SK-N-SH (cell line): ENCODE results near the gene FUT6.

ENCODE experiments used
- EP300 ChIP-seq, 2 experiments: IDR thresholded peaks; 2 replicates each; pipeline versions ENCODE4 v1.4.0 to v1.6.1; 2012; ENCODE audit warnings: borderline replicate concordance in 1 of 2, low read depth in 1 of 2, low read length in 1 of 2
- POLR2AphosphoS5 ChIP-seq: IDR thresholded peaks from 2 replicates; pipeline ENCODE4 v1.6.1; 2012; ENCODE audit warnings: low read depth, low read length
- TAF1 ChIP-seq: IDR thresholded peaks from 2 replicates; pipeline ENCODE4 v1.6.1; 2012; ENCODE audit warnings: low read depth, mild to moderate bottlenecking, low read length, moderate library complexity, borderline replicate concordance
- TF ChIP-seq, protein P1 (sequence below): fragments of 200-600 bp; sonication (generic); IDR thresholded peaks from 2 replicates; pipeline ENCODE4 v1.6.1; 2017; ENCODE audit warnings: antibody characterized with exemption, mild to moderate bottlenecking, moderate library complexity
- TF ChIP-seq, protein P2 (sequence below): IDR thresholded peaks from 2 replicates; pipeline ENCODE4 v1.6.1; 2012; ENCODE audit warnings: mild to moderate bottlenecking, low read depth, low read length, moderate library complexity

DNA sequence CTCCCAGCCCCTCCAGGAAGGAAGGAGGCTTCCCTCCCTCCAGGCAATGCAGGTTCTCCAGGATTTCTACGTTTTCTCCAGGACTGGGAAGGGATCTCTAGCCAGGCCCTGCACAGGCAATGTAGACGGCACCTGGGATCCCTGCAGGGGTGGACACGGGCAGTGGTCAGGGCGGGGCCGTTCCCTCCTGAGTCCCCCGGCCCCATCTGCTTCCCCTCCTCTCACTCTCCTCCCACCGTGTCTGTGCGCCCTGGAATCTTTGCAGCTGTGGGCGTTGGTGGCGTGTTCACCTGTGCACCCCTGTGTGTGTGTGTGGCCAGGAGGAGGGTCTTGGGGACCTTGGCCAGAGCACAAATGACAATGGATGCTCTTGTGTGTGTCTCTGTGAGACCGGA lies 24.7 kb downstream of the FUT6 start:
- TF ChIP-seq, protein P1, sequence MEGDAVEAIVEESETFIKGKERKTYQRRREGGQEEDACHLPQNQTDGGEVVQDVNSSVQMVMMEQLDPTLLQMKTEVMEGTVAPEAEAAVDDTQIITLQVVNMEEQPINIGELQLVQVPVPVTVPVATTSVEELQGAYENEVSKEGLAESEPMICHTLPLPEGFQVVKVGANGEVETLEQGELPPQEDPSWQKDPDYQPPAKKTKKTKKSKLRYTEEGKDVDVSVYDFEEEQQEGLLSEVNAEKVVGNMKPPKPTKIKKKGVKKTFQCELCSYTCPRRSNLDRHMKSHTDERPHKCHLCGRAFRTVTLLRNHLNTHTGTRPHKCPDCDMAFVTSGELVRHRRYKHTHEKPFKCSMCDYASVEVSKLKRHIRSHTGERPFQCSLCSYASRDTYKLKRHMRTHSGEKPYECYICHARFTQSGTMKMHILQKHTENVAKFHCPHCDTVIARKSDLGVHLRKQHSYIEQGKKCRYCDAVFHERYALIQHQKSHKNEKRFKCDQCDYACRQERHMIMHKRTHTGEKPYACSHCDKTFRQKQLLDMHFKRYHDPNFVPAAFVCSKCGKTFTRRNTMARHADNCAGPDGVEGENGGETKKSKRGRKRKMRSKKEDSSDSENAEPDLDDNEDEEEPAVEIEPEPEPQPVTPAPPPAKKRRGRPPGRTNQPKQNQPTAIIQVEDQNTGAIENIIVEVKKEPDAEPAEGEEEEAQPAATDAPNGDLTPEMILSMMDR: no peak
- TF ChIP-seq, protein P2, sequence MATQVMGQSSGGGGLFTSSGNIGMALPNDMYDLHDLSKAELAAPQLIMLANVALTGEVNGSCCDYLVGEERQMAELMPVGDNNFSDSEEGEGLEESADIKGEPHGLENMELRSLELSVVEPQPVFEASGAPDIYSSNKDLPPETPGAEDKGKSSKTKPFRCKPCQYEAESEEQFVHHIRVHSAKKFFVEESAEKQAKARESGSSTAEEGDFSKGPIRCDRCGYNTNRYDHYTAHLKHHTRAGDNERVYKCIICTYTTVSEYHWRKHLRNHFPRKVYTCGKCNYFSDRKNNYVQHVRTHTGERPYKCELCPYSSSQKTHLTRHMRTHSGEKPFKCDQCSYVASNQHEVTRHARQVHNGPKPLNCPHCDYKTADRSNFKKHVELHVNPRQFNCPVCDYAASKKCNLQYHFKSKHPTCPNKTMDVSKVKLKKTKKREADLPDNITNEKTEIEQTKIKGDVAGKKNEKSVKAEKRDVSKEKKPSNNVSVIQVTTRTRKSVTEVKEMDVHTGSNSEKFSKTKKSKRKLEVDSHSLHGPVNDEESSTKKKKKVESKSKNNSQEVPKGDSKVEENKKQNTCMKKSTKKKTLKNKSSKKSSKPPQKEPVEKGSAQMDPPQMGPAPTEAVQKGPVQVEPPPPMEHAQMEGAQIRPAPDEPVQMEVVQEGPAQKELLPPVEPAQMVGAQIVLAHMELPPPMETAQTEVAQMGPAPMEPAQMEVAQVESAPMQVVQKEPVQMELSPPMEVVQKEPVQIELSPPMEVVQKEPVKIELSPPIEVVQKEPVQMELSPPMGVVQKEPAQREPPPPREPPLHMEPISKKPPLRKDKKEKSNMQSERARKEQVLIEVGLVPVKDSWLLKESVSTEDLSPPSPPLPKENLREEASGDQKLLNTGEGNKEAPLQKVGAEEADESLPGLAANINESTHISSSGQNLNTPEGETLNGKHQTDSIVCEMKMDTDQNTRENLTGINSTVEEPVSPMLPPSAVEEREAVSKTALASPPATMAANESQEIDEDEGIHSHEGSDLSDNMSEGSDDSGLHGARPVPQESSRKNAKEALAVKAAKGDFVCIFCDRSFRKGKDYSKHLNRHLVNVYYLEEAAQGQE: no peak
- TF ChIP-seq TAF1: no peak
- TF ChIP-seq POLR2AphosphoS5: no peak
- no peak for TF ChIP-seq EP300 (IDR thresholded peaks at IDR 0.05; ENCODE audit: borderline replicate concordance in 1 of 2, low read depth in 1 of 2, low read length in 1 of 2)
